Inferior parietal cortex (tissue), 1 donor: Measurements from ENCODE around the gene SIRT5.

Experiments
- DNase-seq: peaks from one replicate; pipeline ENCODE4 v3.0.0-alpha.2; 2016; ENCODE audit errors: extremely low spot score

SIRT5 gene

DNA sequence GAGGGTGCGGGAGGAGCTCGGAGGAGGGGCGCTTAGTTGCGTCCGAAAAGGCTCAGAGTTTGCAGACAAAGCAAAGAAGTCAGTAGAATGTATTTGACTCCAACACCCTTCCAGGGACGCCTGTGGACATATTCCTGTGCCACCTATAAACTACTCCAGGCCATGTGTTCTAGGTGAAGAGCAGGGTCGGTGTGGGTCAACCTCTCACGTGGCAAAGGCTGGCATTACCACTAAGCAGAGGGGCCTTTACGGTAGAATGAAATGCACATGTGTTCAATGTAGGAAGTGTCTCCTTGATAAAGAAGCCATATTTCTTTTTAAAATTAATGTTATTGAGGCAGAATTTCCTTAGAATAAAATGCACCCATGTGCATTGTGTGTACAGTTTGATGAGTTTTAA is 15.4 kb downstream of the SIRT5 start:
- no peak for DNase-seq

DNA sequence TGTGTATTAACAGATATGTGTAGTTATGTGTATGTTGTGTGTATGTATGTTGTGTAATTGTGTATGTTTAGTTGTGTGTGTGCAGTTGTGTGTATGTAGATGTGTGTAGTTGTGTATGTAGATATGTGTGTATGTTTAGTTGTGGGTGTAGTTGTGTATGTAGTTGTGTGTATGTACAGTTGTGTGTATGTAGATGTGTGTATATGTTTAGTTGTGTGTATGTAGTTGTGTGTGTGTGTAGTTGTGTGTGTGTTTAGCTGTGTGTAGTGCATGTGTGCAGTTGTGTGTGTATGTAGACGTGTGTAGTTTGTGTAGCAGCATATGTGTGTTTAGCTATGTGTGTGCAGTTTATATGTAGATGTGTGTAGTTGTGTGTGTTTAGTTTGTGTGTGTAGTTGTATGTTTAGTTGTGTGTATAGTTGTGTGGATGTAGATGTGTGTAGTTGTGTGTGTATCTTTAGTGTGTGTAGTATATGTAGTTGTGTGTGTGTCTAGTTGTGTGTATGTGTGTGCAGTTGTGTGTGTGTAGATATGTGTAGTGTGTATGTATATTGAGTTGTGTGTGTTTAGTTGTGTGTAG is 16.3 kb downstream of the SIRT5 start:
- DNase-seq: no peak

DNA sequence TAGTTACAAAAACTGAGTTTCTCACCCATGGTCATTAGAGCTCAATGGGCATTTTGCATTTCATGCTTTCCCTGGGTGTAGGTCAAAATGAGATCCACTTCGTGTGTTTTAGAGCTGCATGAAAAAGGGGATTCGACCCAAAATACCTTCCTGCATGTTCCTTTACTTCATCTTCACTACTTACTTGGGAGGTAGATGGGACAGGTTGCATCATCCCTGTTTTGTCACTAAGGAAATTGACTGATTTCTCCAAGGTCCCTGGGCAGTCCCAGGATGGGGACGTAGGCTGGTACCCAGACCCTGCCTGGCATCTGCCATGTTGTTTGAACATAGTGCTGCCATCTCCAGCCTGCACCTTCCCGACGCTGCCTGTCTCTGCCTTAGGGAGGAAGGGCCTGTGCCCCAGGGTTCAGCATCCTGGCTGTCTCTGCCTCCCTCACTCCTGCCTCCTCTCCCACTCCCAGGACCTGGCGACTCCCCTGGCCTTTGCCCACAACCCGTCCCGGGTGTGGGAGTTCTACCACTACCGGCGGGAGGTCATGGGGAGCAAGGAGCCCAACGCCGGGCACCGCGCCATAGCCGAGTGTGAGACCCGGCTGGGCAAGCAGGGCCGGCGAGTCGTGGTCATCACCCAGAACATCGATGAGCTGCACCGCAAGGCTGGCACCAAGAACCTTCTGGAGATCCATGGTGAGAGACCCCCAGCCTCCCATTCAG is 17.0 kb downstream of the SIRT5 start:
- DNase-seq: no peak

DNA sequence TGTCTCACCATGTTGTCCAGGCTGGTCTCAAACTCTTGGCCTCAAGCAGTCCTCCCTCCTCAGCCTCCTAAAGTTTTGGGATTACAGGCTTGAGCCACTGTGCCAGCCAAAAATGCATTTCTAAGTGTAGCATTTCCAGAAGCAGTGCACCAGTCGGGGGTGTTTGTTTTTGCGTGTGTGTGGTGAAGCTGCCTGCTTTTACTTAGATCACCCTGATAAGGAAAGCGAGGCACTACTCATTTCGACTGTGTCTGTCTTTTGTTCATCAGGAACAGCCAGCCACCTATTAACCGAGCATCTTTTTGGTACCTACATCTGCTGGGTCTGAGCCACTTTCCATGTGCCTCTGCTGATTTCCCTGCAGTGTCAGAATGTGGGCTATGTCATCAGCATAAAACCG is 18.7 kb downstream of the SIRT5 start:
- DNase-seq: no peak

DNA sequence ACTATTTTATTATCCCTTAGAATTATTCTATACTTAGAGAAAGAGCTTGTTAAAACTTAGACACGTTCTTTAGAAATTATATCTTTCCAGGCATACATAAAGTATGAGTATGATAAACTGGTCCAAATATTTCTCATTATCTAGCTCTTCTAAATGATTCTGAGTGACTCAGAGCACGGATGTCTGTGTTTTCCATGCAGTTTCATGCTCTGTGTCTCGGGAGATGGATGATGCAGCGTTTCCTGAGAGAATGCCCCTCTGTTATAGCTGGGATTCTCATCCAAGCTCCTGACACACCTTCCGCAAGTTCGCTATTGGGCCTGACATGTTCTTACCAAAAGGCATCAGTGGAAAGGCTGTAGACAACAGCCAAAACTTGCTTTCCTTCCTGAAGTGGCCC is 19.3 kb downstream of the SIRT5 start:
- DNase-seq: no peak

DNA sequence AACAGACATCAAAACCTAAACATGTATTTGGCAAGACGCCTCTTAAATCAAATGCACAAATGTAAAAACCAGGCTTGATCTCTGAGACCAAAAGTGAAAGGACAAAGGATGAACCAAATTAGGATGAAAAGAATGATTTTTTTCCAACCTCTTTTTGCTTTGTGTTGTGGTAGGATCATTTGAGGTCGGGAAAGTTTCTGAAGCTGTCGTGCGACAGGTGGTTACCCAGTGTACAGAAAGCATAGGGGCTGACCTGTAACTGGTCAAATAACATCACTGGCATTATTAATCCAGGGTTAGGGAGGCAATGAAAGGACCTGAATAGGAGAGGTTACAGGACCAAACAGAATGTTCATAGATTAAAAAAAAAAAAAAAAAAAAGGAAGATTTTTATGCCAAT is 22.7 kb downstream of the SIRT5 start:
- no peak for DNase-seq

DNA sequence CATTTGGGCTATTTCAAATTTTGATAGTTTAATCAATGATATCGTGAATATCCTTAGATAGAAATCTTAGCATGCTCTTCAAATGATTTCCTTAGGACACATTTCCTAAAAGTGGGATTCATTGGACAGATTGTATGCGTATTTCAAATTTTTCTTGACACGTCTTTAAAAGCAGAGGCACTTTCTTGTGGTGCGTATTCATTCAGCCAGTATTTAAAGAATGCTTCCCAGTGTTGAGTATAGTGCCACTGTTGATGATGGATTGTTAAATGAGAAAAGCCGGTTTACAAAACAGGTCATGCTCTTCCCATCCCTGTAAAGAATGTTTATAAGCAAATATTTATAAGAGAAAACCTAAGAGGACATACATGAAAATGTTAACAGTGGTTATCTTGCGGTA is 25.6 kb downstream of the SIRT5 start:
- DNase-seq: no peak

DNA sequence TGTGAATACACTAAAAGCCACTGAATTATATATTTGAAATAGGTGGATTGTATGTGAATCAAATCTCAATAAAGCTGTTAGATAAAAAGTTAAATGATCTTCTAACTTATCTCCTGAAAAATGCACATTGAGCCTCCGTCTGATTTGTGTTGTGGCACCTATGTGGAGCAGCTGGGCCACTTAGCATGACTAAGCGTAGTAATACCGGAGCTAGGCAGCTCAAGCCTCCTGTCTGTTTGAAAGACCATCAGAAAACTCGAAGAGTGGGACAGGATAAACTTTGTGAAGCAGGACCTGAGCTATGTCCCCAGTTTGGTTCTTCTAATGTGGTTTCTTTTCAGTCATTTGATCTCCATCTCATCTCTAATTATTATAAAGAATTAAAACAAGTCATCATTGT is 29.7 kb downstream of the SIRT5 start:
- DNase-seq: no peak

DNA sequence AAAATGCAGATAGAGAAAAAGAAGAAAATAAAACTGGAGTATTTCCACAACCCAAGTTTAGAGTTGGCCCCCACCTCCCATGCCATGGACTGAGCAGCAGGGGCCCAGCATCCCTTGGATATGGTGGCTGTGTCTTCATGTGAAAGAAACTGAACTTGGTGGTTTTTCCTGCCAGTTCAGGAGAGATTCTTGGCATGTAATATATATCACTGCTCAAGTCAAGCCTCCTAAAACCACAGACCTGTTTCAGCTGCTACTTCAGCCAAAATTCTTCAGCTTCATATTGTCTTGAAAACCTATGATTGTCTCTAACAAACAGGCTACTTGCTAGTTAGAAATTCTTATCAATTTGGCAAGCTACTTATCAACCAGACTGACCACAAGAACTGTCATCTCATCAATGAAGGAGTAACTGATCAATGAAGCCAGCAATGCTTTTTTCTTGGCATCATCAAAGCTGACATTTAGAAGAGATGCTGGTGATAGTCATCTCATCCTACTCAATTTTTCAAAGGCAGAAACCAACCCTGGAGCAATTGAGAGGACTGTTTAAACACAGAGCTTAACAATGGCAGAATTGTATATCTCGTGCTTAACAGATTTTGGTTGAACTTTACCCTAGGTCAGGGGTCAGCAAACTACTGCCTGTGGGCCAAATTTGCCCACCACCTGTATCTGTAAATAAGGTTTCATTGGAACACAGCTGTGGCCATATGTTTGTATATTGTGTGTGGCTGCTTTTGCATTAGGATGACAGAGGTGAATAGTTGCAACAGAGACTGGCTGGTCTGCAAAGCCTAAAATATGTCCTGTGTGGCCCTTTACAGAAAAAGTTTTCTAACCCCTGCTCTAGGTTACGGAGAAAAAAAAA is 30.4 kb downstream of the SIRT5 start:
- DNase-seq: no peak

DNA sequence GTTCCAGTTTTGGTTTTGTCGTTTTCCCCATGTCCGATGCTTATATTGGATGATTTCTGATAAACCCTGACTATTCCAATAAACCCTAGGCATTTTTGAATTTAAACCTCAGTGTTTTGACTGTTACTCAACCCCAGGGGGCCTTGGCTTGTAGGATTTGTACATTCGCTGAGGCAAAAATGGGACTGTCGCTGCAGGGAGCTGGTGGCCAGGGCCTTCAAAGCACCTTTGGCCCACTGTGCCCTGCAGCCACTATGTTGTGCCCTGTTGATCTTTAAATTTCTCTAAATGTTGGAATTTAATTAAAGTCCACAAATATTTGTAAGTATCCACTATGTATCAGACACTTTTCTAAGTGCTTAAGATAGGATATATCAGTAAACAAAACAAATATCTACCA is 31.2 kb downstream of the SIRT5 start:
- no peak for DNase-seq

DNA sequence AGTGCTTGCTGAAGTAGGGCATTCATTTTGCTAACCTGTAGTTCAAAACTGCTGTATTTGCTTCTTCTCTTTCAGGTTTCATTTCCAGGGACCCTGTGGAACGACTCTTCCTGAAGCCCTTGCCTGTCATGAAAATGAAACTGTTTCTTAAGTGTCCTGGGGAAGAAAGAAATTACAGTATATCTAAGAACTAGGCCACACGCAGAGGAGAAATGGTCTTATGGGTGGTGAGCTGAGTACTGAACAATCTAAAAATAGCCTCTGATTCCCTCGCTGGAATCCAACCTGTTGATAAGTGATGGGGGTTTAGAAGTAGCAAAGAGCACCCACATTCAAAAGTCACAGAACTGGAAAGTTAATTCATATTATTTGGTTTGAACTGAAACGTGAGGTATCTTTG is 37.3 kb downstream of the SIRT5 start:
- no peak for DNase-seq

DNA sequence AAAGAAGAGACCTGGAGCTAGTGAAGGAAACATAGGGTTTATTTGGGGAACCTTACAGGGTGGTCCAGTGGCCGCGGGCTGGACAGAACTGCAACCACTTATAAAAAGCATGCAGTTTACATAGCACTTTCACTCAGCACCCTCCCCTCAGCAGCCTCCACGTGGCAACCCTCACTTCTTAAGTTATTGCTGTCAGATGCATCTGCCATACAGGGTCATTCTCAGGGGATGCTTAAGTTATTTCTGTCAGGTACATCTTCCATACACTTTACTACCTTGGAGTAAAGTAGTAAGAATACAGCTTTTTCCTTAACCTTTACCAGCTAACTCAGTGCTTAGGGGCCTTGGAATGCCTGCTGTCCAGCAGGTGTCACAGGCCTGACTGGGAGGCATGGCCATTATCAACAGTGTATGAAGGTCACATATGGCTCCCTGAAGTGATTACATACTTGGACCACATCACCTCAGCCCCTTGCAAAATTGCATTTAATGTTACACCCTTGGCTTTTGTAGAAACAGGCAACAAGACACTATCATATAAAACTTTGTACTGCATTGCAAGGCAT is 38.7 kb downstream of the SIRT5 start:
- no peak for DNase-seq

DNA sequence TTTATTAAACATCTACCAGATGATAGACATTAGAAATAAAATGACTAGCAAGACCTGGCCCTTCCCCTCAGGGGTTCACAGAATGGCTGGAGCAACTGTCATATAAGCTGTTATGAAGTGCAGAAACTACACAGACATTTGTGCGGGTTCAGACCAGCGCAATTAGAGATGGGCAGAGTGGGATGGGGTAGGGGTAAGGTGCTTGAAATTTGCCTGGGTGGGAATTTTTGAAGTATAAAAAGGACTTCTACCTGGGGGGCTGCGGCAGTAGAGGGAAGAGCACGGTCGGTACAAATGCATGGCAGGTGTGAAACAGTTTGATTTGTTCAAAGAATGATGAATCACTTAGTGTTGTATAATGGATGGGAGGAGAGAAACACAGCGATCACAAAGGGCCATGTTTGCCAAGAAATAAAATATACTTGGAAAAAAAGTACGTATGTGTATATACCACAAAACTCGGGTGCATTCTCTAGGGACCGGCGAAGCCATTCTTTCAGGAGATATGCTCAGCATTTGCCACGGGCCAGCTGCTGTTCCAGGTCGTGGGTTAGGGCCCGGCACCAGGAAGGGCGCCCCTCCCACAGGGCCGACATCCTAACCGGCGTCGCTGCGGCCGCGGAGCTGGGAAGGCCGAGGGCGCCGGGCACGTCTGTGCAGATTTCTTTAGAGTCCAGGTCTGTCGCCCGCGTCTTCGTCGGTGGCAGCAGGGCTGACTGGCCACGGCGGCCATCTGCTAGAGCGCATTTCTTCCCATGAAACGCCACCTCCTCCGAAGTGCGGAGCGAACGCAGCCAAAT is 39.9 kb downstream of the SIRT5 start:
- peak; percentile 34 for DNase-seq

DNA sequence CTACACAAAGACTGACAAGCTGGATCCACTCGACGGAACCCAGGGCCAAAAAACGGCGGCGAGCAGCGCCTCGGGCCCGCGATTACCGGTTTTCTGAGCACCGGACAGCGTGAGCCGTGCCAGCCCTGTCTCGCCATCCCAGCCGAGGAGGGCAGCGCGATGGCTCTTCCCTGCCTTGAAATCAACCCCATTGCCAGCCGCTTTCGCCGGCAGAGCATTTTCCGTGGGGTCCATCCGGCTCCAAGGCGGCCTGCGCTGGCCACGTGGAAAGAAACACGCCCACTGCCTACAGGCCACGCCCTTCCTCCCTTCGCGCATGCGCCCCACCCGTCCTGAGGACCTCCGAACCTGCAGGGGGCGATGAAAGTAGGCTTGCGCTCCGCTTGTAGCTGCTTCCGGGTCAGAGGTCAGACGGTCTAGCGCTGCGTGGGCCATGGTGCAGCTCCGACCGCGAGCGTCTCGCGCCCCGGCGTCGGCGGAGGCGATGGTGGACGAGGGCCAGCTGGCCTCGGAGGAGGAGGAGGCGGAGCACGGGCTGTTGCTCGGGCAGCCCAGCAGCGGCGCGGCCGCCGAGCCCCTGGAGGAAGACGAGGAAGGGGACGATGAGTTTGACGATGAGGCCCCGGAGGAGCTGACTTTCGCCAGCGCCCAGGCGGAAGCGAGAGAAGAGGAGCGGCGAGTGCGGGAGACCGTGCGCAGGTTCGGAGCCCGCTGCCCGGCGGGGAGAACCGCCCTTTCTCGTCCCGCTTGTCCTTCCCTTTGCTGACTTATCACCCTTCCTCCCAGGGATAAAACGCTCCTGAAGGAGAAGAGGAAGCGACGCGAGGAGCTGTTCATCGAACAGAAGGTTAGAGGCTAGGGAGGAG is 40.8 kb downstream of the SIRT5 start, which contains the start of gene NOL7:
Gene NOL7, plus strand, starts transcription at position 410 of the 866 bp plus-strand sequence. Its CDS starts 24 bp downstream, at position 434.
- DNase-seq: peak; percentile 99

DNA sequence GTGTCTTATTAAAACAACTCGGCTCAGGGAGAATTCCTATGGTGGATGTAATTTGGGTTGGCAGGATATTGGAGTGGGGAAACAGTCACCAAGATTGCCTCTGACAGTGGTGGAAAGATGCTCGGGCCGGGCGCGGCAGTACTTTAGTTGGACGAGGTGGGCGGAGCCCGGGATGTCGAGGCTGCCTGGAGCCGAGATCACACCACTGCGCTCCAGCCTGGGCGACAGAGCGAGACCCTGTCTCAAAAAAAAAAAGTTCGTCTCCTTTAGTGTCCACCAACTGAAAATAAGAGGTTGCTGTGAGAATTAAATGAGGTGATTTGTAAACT is 41.4 kb downstream of the SIRT5 start:
- peak; percentile 48 for DNase-seq

DNA sequence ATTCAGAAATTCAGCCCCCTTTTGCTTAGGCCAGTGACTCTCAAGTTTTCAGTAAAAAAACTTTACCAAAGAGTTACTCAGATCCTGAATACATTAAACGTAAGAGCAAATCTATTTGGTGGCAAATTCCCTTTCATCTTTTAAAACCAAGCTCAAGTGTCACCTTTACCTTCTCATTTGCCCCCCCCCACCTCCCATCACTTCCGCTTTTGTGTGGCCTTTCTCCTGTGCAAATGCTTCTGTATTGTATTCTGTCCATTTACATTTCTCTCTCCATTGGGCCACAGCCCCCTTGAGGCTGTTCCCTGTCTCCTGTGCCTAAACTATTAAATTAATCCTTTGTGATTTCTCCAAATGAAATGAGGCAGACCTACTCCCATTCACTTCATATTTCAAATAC is 42.7 kb downstream of the SIRT5 start:
- no peak for DNase-seq

DNA sequence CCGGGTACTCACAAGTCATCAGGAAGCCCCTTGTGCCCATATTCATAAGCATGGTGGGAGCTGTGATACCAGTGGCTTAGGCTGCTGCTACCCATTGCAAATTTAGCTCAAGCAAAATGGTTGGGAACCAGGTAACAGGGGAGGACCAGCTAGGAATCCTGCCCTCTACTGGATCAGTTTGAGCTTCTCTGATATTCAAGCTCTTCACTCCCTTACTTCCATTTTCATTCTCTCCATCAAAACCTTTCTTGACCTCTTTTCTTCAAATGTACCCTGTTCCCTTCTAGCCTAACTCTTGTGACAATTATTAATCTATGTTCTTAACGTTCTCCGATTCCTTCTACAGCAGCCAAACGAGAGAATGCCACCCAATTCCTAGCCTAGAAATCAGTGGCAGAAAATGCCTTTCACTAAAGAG is 50.5 kb downstream of the SIRT5 start:
- no peak for DNase-seq

DNA sequence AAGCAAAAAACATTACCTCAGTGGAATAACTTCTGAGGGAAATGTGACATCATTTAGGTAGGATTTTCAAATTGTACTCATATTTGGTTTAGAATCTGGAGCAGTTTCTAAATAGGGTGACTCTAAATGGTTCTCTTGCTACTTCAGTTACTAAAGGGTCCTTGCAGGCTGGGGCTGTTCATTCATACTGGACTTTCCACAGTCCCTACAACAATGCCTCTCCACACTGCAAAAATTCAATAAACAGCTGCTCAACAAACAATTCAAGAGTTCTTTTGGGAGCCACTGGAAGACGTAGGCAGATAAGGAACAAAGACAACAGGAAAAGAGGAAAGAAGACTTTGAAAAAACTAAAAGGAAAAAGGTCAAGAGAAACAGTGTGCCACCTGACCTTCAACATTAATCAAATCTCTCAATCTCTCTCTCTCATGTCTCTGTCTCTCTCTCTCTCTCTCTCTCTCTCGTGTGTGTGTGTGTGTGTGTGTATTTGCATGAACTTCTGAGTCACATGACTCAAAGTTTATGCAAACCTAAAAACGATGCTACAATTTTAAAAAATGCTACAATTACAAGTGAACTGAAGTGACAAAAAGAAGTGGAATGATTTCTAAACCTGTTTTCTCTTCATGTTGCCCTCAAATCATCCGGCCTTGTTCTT is 55.2 kb downstream of the SIRT5 start:
- no peak for DNase-seq

DNA sequence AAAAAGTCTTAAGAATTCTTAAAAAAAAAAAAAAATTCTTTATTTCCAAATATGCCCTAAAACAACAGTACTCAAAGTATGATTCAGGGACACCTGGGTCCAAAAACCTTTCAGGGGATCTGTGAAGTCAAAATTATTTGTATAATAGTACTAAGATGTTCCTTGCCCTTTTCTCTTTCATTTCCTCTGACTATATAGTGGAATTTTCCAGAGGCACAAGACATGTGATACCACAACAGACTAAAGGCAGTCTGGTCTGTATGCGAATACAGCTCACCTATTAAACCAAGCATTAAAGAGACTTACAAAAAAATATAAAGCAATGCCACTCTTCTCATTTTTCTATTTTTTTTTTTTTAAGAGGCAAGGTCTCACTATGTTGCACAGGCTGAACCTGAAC is 56.1 kb downstream of the SIRT5 start:
- DNase-seq: no peak

DNA sequence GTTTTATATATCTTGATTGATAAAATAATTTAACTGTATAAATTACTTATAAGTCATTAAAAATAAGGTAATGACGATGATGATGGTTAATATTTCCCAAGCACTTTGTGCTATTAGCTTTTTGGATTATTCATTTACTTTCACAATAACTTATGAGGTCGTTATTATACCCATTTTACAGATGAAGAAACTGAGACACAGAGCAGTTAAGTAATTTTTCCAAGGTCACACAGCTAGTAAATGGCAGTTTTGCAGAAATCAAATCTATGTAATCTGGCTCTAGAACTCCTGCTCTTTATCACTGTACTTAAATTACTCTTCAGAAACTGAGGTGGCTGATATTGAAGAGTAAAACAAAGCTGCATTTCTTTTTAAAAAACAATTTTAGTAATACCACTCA is 58.9 kb downstream of the SIRT5 start:
- DNase-seq: no peak
